ENCODE results near the gene VPS33A.
A peak's percentile ranks its signal among the peaks of the same experiment; 100 is the strongest.

Gene VPS33A

DNA sequence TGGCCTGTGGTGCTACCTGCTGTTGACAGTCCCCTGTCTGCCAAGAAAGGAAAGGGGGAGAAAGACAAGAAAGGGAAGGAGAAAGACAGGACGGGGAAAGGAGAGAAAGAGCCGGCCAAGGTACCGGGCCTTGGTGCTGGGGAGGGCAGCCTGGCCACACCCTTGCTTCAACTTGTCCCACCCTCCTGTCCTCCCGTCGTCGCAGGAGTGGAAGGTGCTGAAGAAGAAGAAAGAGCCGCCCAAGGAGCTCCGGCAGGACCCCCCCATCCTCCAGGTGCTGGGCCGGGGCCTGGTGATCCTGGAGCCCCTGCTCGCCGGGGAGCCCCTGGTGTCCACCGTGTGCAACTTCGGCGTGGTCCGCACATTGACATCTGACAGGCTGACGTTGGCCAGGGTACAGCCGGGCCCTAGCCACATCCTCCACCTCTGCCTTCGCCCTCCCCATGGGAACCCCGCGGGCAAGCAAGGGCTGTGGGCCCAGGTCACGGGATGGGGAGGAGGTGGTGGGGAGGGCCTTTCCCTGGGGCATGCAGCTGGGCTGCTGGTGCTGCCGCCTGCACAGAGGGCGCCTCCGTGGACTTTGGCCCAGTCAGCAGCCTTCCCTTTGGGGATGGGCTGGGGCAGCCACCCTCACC lies 65.6 kb downstream of the VPS33A start:
- DNase-seq (ENCODE audit: low spot score in 2 of 2), result no peak
- Mint-ChIP-seq H3K4me1 (peaks cover 14% of the 10 kb centered on the region), H3K27me3 (peaks cover 10% of the 10 kb centered on the region)

GRCh38 chr12:122199484-122200355 lies 66.6 kb downstream of the VPS33A start:
- no peaks in the 10 kb centered on the region for H3K9me3 Mint-ChIP-seq
- H3K27me3 Mint-ChIP-seq, result peaks cover 10% of the 10 kb centered on the region
- H3K36me3 Mint-ChIP-seq (ENCODE audit: insufficient read depth), result peaks cover 8% of the 10 kb centered on the region
- ATAC-seq (replicated peaks; ENCODE audit: extremely low read depth, poor library complexity, severe bottlenecking) (no peak), DNase-seq (ENCODE audit: low spot score in 2 of 2) (no peak)
- no peak overlapping the region for H3K27ac Mint-ChIP-seq (ENCODE audit: low read depth)
- H3K4me3 Mint-ChIP-seq, result no peak overlapping the region
- peaks cover 6% of the 10 kb centered on the region for H3K4me1 Mint-ChIP-seq

More for the DNA sequence above, 65.6 kb downstream of the VPS33A start:
- H3K27ac Mint-ChIP-seq (ENCODE audit: low read depth), result no peak overlapping the region
- H3K9me3 Mint-ChIP-seq, result no peaks in the 10 kb centered on the region
- peaks cover 6% of the 10 kb centered on the region for H3K36me3 Mint-ChIP-seq (ENCODE audit: insufficient read depth)
- ATAC-seq (replicated peaks; ENCODE audit: extremely low read depth, poor library complexity, severe bottlenecking), result no peak
- no peak overlapping the region for H3K4me3 Mint-ChIP-seq

- peaks cover 5% of the 10 kb centered on the region for H3K36me3 Mint-ChIP-seq (ENCODE audit: insufficient read depth)
- peaks cover 6% of the 10 kb centered on the region for H3K4me1 Mint-ChIP-seq
- peak overlapping the region; percentile 6 for H3K4me3 Mint-ChIP-seq
- ATAC-seq (replicated peaks; ENCODE audit: extremely low read depth, poor library complexity, severe bottlenecking) (no peak), DNase-seq (ENCODE audit: low spot score in 2 of 2) (no peak)
- H3K9me3 Mint-ChIP-seq, result no peaks in the 10 kb centered on the region
- H3K27ac Mint-ChIP-seq (ENCODE audit: low read depth), result no peak overlapping the region
- peaks cover 10% of the 10 kb centered on the region for H3K27me3 Mint-ChIP-seq
These were observed 68.7 kb downstream of the VPS33A start for GRCh38 chr12:122197612-122197966.

GRCh38 chr12:122195405-122195804 lies 70.9 kb downstream of the VPS33A start:
- Mint-ChIP-seq H3K4me1 (peaks cover 14% of the 10 kb centered on the region), H3K9me3 (no peaks in the 10 kb centered on the region), H3K27ac (ENCODE audit: low read depth) (no peak overlapping the region), H3K4me3 (no peak overlapping the region), H3K27me3 (peaks cover 10% of the 10 kb centered on the region), H3K36me3 (ENCODE audit: insufficient read depth) (peaks cover 5% of the 10 kb centered on the region)
- ATAC-seq (replicated peaks; ENCODE audit: extremely low read depth, poor library complexity, severe bottlenecking) (no peak), DNase-seq (ENCODE audit: low spot score in 2 of 2) (no peak)

GRCh38 chr12:122194804-122195203 lies 71.5 kb downstream of the VPS33A start:
- no peaks in the 10 kb centered on the region for H3K9me3 Mint-ChIP-seq

DNA sequence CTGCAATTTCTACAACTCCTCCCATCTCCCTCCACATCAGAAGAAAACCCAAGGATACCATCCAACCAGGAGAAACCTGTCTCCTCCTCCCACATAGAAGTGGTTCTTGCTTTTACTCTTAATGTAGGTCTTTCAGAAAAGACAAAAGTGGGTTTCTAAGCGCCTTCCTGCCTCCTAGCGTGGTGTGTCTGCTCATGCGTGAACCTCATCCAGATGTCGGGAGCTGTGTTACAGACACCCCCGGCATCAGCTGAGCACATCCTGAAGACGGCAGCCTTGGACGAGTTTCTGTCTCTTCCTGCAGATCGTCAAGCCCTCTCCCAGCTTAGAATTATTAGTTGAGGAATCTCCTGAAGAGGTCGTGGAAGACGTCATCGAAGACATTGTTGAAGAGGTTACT lies 73.9 kb downstream of the VPS33A start:
- Mint-ChIP-seq H3K4me1 (peaks cover 11% of the 10 kb centered on the region), H3K36me3 (ENCODE audit: insufficient read depth) (peaks cover 3% of the 10 kb centered on the region), H3K4me3 (no peak overlapping the region), H3K9me3 (no peaks in the 10 kb centered on the region), H3K27me3 (no peaks in the 10 kb centered on the region), H3K27ac (ENCODE audit: low read depth) (no peak overlapping the region)
- ATAC-seq (replicated peaks; ENCODE audit: extremely low read depth, poor library complexity, severe bottlenecking) (no peak), DNase-seq (ENCODE audit: low spot score in 2 of 2) (no peak)

More at GRCh38 chr12:122194804-122195203, 71.5 kb downstream of the VPS33A start:
- peaks cover 4% of the 10 kb centered on the region for H3K27me3 Mint-ChIP-seq
- H3K4me1 Mint-ChIP-seq, result peaks cover 14% of the 10 kb centered on the region
- ATAC-seq (replicated peaks; ENCODE audit: extremely low read depth, poor library complexity, severe bottlenecking) (no peak), DNase-seq (ENCODE audit: low spot score in 2 of 2) (no peak)
- H3K27ac Mint-ChIP-seq (ENCODE audit: low read depth), result no peak overlapping the region
- peaks cover 5% of the 10 kb centered on the region for H3K36me3 Mint-ChIP-seq (ENCODE audit: insufficient read depth)
- no peak overlapping the region for H3K4me3 Mint-ChIP-seq

DNA sequence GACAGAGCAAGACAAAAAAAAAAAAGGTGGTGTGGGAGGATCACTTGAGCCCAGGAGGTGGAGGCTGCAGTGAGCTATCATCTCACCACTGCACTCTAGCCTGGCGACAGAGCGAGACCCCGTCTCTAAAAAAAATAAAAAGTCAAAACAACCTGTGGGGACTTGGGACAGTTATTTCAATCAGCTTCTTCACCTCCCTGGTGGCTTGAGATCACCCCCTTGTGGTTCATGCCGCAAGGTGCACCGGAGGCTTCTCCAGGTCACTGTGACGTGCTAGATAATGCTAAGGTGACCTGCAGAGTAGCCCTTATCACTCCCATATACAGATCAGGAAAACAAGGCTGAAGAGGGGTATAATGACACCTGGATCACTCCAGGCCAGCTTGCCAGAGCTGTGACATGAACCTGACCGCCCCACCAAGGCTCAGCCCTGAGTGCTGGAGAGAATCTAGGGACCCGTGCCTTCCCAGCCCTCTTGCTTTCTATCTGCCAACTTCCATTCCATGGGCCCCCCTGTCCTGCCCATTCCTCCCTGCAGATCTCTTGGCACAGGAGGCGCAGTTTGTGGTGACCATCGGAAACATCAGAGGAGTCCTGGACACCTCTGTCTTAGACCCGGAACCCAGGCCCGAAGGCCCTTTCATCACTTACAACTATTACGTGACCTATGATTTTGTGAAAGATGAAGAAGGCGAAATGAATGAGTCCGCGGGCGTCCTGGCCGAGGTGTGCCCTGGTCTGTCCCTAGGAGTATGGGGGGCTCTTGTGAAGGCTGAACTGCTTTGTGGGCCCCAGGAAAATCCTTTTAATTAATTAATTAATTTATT lies 75.2 kb downstream of the VPS33A start:
- no peak overlapping the region for H3K4me3 Mint-ChIP-seq
- H3K27me3 Mint-ChIP-seq, result no peaks in the 10 kb centered on the region

GRCh38 chr12:122189626-122190475 lies 76.4 kb downstream of the VPS33A start:
- Mint-ChIP-seq H3K27ac (ENCODE audit: low read depth) (no peak overlapping the region), H3K27me3 (no peaks in the 10 kb centered on the region)

More for the DNA sequence above, 75.2 kb downstream of the VPS33A start:
- Mint-ChIP-seq H3K27ac (ENCODE audit: low read depth) (no peak overlapping the region), H3K9me3 (no peaks in the 10 kb centered on the region), H3K4me1 (peaks cover 8% of the 10 kb centered on the region), H3K36me3 (ENCODE audit: insufficient read depth) (peaks cover 2% of the 10 kb centered on the region)
- peak; percentile 82 for ATAC-seq (replicated peaks; ENCODE audit: extremely low read depth, poor library complexity, severe bottlenecking)
- peak; percentile 56 to 68 for DNase-seq (ENCODE audit: low spot score in 2 of 2)

GRCh38 chr12:122187466-122187865 lies 78.8 kb downstream of the VPS33A start:
- Mint-ChIP-seq H3K9me3 (no peaks in the 10 kb centered on the region), H3K4me1 (peaks cover 13% of the 10 kb centered on the region), H3K27ac (ENCODE audit: low read depth) (no peak overlapping the region), H3K36me3 (ENCODE audit: insufficient read depth) (peaks cover 4% of the 10 kb centered on the region), H3K27me3 (no peaks in the 10 kb centered on the region), H3K4me3 (no peak overlapping the region)
- DNase-seq (ENCODE audit: low spot score in 2 of 2) (no peak), ATAC-seq (replicated peaks; ENCODE audit: extremely low read depth, poor library complexity, severe bottlenecking) (no peak)

More at GRCh38 chr12:122189626-122190475, 76.4 kb downstream of the VPS33A start:
- Mint-ChIP-seq H3K4me1 (peaks cover 8% of the 10 kb centered on the region), H3K4me3 (no peak overlapping the region), H3K9me3 (no peaks in the 10 kb centered on the region), H3K36me3 (ENCODE audit: insufficient read depth) (peaks cover 2% of the 10 kb centered on the region)
- no peak for ATAC-seq (replicated peaks; ENCODE audit: extremely low read depth, poor library complexity, severe bottlenecking)
- DNase-seq (ENCODE audit: low spot score in 2 of 2), result no peak

DNA sequence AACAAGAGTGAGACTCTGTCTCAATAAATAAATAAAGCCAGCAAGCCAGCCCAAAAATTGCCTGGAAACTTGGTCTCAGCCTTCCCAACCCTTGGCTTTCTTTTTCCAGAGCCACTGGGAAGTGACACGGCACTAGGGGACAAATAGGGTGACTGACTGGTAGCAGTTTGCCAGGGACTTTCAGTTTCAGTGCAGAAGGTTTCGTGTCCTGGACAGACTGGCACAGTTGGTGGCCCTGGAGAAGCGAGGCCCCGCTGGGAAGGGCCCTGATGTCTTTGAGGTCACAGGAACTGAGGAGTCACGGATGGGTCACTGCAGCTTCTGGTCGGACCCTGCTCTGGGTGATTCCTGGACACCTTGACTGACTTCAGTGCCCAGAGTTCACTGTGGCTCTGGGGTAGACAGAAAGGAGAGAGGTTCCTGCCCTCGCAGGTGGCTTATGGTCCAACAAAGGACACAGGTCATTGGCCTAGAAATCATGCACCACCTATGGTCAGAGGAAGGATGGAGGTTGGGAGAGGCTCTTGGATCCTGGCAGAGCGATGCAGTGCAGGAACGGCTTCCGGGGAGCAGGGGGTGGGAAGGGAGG lies 80.7 kb downstream of the VPS33A start:
- no peaks in the 10 kb centered on the region for H3K27me3 Mint-ChIP-seq
- DNase-seq (ENCODE audit: low spot score in 2 of 2) (no peak), ATAC-seq (replicated peaks; ENCODE audit: extremely low read depth, poor library complexity, severe bottlenecking) (no peak)
- no peaks in the 10 kb centered on the region for H3K9me3 Mint-ChIP-seq
- H3K4me3 Mint-ChIP-seq, result no peak overlapping the region
- H3K4me1 Mint-ChIP-seq, result peaks cover 6% of the 10 kb centered on the region
- H3K36me3 Mint-ChIP-seq (ENCODE audit: insufficient read depth), result peaks cover 4% of the 10 kb centered on the region
- no peak overlapping the region for H3K27ac Mint-ChIP-seq (ENCODE audit: low read depth)

- H3K4me1 Mint-ChIP-seq, result peaks cover 5% of the 10 kb centered on the region
- peak overlapping the region; percentile 77 for H3K4me3 Mint-ChIP-seq
- ATAC-seq (replicated peaks; ENCODE audit: extremely low read depth, poor library complexity, severe bottlenecking) (no peak), DNase-seq (ENCODE audit: low spot score in 2 of 2) (no peak)
- H3K27me3 Mint-ChIP-seq, result no peaks in the 10 kb centered on the region
- H3K9me3 Mint-ChIP-seq, result no peaks in the 10 kb centered on the region
- peaks cover 4% of the 10 kb centered on the region for H3K36me3 Mint-ChIP-seq (ENCODE audit: insufficient read depth)
- H3K27ac Mint-ChIP-seq (ENCODE audit: low read depth), result no peak overlapping the region
These were observed 81.2 kb downstream of the VPS33A start for GRCh38 chr12:122185079-122185478.
